GM12878 (cell line): ENCODE measurements around the gene SLC2A9. TPM values are rescaled to one million over a fixed set of nuclear protein-coding genes. Genes with fewer than 3 reads are reported as not detected.

ENCODE experiments used
- ATAC-seq: fragments of 200-7000 bp; cut with Tn5 transposase; 3 replicates; pipeline ENCODE4 v1.9.1; 2020; ENCODE audit warnings: mild to moderate bottlenecking, moderate library complexity
- BruUV-seq: library from RNA; stranded (reverse); fragments of 400-500 nt; replicated peaks from 2 replicates; lab custom pipeline; 2021; lab: Mats Ljungman, UMichigan
- CTCF ChIA-PET: fragments of 300-600 bp; sonication (Branson Sonifier 250); formaldehyde crosslinking; extraction: SDS; loops from one replicate; lab custom pipeline; 2021; ENCODE audit warnings: inconsistent platforms; lab: Yijun Ruan, JAX
- POLR2A ChIA-PET: fragments of 350-600 bp; formaldehyde crosslinking; extraction: SDS; loops from one replicate; lab custom pipeline; 2021; ENCODE audit warnings: inconsistent platforms; lab: Charles Lee
- RAD21 ChIA-PET: fragments of 300-600 bp; sonication (Branson Sonifier 250); formaldehyde crosslinking; loops from one replicate; lab custom pipeline; 2023; ENCODE audit warnings: antibody characterized with exemption; ENCODE audit not compliant: unreplicated experiment; lab: Charles Lee
- SMC1A ChIA-PET: fragments of 300-600 bp; sonication (Branson Sonifier 250); formaldehyde crosslinking; loops from one replicate; lab custom pipeline; 2023; ENCODE audit not compliant: unreplicated experiment, uncharacterized antibody; lab: Charles Lee
- DNase-seq: peaks from one replicate; pipeline ENCODE4 v3.0.0-alpha.2; 2011; ENCODE audit warnings: low read depth, low spot score
- FAIRE-seq: peaks from 3 replicates; lab custom pipeline; 2011; peaks lifted over from hg19 to GRCh38; lab: Jason Lieb, UNC
- H2AFZ ChIP-seq: 2 replicates; pipeline ENCODE4 v1.6.0; 2011; ENCODE audit warnings: low read depth, low read length, control low read depth; ENCODE audit not compliant: control insufficient read depth
- H3K27ac ChIP-seq: 2 replicates; pipeline ENCODE4 v1.5.1; 2011; ENCODE audit warnings: control low read depth; ENCODE audit not compliant: control insufficient read depth, insufficient read depth
- H3K27me3 ChIP-seq, 2 experiments: replicated peaks in 1 of 2; 2 replicates each; pipeline versions ENCODE4 v1.6.0 to v1.6.1; 2011; ENCODE audit warnings: low read length in 1 of 2; ENCODE audit not compliant: control insufficient read depth in 2 of 2, insufficient read depth in 2 of 2
- H3K36me3 ChIP-seq, 2 experiments: 2 replicates each; pipeline ENCODE4 v1.5.1; 2011; ENCODE audit warnings: low read length in 1 of 2; ENCODE audit not compliant: control insufficient read depth in 2 of 2, insufficient read depth in 2 of 2
- H3K4me1 ChIP-seq: 2 replicates; pipeline ENCODE4 v1.6.1; 2011; ENCODE audit warnings: mild to moderate bottlenecking, low read length, moderate library complexity, mixed read lengths; ENCODE audit not compliant: control insufficient read depth, insufficient read depth
- H3K4me2 ChIP-seq: 2 replicates; pipeline ENCODE4 v1.6.0; 2011; ENCODE audit warnings: control low read depth; ENCODE audit not compliant: control insufficient read depth, insufficient read depth
- H3K4me3 ChIP-seq: fragments of 200-600 bp; sonication (generic); 2 replicates; pipeline ENCODE4 v1.5.1; 2016
- H3K79me2 ChIP-seq: 2 replicates; pipeline ENCODE4 v1.6.0; 2011; ENCODE audit warnings: low read length; ENCODE audit not compliant: control insufficient read depth, insufficient read depth
- H3K9ac ChIP-seq: 2 replicates; pipeline ENCODE4 v1.8.0; 2011; ENCODE audit warnings: low read length, control low read depth, mixed read lengths; ENCODE audit not compliant: control insufficient read depth, insufficient read depth
- H3K9me3 ChIP-seq: replicated peaks from 3 replicates; pipeline ENCODE4 v1.5.1; 2011; ENCODE audit warnings: mild to moderate bottlenecking, low read length; ENCODE audit not compliant: control insufficient read depth, insufficient read depth
- H4K20me1 ChIP-seq: 2 replicates; pipeline ENCODE4 v1.6.0; 2011; ENCODE audit not compliant: control insufficient read depth, insufficient read depth
- BRCA1 ChIP-seq: IDR thresholded peaks from 2 replicates; pipeline ENCODE4 v1.6.1; 2011; ENCODE audit warnings: low read depth, low read length, improper control_type of control experiment
- SPI1 ChIP-seq: IDR thresholded peaks from 2 replicates; pipeline ENCODE4 v1.6.1; 2011; ENCODE audit warnings: low read depth, mild to moderate bottlenecking, low read length, moderate library complexity, borderline replicate concordance; ENCODE audit not compliant: insufficient read depth
- SREBF1 ChIP-seq: IDR thresholded peaks from 2 replicates; pipeline ENCODE4 v1.6.1; 2012; ENCODE audit warnings: mild to moderate bottlenecking, low read length
- SUPT20H ChIP-seq: IDR thresholded peaks from 2 replicates; pipeline ENCODE4 v1.6.1; 2011; ENCODE audit warnings: low read depth, mild to moderate bottlenecking, low read length, moderate library complexity, borderline replicate concordance; ENCODE audit not compliant: control insufficient read depth
- WGBS: methylation state at CpG from one replicate; pipeline ENCODE4 v1.1.6; 2016; ENCODE audit warnings: low lambda C conversion rate; ENCODE audit not compliant: insufficient replicate concordance, insufficient coverage; ENCODE audit errors: missing lambda C conversion rate; 5-methylcytosine and 5-hydroxymethylcytosine counted together
- in situ Hi-C: fragments of 300-500 bp; cut with MboI; formaldehyde crosslinking; loops from 9 replicates; pipeline ENCODE4 v1.14.3; 2018; ENCODE audit warnings: mixed read lengths
- intact Hi-C: fragments of 100-400 bp; cut with micrococcal nuclease; formaldehyde crosslinking; loops from one replicate; pipeline ENCODE4 v1.14.2; 2022; ENCODE audit not compliant: unreplicated experiment
- polyA plus RNA-seq, 11 experiments: library from polyadenylated mRNA; depleted of rRNA in 4 of 11; unstranded in 6 of 11; stranded (reverse) in 5 of 11; fragments of >200 nt; fragmentation: Nextera tagmentation in 4 of 11; fragmentation: Illumina TruSeq in 1 of 11; extraction: Ambion mirVana in 4 of 11; extraction: Trizol in 1 of 11; gene quantifications; 1 replicate in 1 of 11; 2 replicates in 10 of 11; pipeline versions ENCODE4 v1.2.1 to v1.2.3, GENCODE V29; 2011 to 2016; ENCODE audit warnings: inconsistent platforms in 2 of 11, missing spikeins in 2 of 11, low read depth in 1 of 11
- total RNA-seq, 4 experiments: library from RNA; depleted of rRNA in 3 of 4; stranded (reverse); fragments of >200 nt in 3 of 4; fragmentation: Illumina TruSeq in 1 of 4; extraction: Trizol in 1 of 4; gene quantifications; 2 replicates each; pipeline versions ENCODE4 v1.2.1 to v1.2.3, GENCODE V29; 2013 to 2021

The SLC2A9 gene
- total and polyA plus RNA-seq, 10 of the 15 experiments (the other 5 are each of a cell fraction or from before 2014, with no cell fraction given) = 0.28 to 2.8 (median 1.2) TPM

GRCh38 chr4:10023806-10024205, 2.5 kb upstream of the SLC2A9 start:
- H3K79me2 ChIP-seq = no peaks in the 10 kb centered on the region
- SMC1A ChIA-PET = interaction anchor here (1.7 to 1.9 kb wide), 2 partner anchors 9 to 16 kb away, joined by 4 to 7 read pairs; no protein-coding TSS in a partner anchor
- intact Hi-C loops (no loop called here), in situ Hi-C loops (loop anchor here (10.0 kb wide), 1 partner anchor 489 kb away; no protein-coding TSS in a partner anchor)
- no peak overlapping the region for H2AFZ ChIP-seq
- no peak for FAIRE-seq
- no peak overlapping the region for H3K4me2 ChIP-seq
- H3K9ac ChIP-seq = no peak overlapping the region
- H3K27ac ChIP-seq = no peak overlapping the region
- CTCF ChIA-PET = interaction anchor here (1.1 to 10.0 kb wide), 2 partner anchors 8 to 66 kb away, joined by 3 to 47 read pairs; no protein-coding TSS in a partner anchor
- H3K4me1 ChIP-seq = peaks cover 12% of the 10 kb centered on the region
- no peaks in the 10 kb centered on the region for H3K9me3 ChIP-seq
- POLR2A ChIA-PET = no interaction called here
- no peak for ATAC-seq
- no peaks in the 10 kb centered on the region for H4K20me1 ChIP-seq
- DNase-seq = no peak
- RAD21 ChIA-PET = interaction anchor here (1.3 kb wide), 1 partner anchor 9 kb away, joined by 6 read pairs; no protein-coding TSS in a partner anchor
- H3K27me3 ChIP-seq = no peaks in the 10 kb centered on the region; a peak in 1 of 4 replicates
- BruUV-seq = no TSS peak
- TF ChIP-seq BRCA1 = no peak
- no peak for TF ChIP-seq SUPT20H
- no peaks in the 10 kb centered on the region for H3K36me3 ChIP-seq
- 16% methylated on average over 7 of the region's 7 CpGs for WGBS
- H3K4me3 ChIP-seq = no peak overlapping the region

DNA sequence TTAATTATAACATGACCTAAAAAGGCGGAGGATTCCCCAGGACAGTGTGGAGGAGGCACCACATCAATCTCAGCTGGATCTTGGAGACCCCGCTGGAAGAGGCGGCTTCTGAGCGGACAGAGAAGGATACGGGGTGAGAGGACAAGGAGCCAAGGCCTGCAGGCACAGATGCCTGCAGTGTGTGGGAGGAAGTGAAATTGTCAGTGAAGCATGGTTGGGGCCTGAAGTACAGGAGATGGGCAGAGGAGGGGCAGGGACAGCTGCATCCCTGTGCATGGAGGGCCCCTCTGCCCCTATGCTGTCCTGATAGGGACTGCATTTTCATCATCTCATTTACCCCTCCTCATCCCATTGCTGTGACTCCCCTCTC, 1.7 kb upstream of the SLC2A9 start:
- ChIA-PET POLR2A (no interaction called here), RAD21 (interaction anchor here (1.3 kb wide), 1 partner anchor 8 kb away, joined by 6 read pairs; no protein-coding TSS in a partner anchor), CTCF (interaction anchor here (0.6 to 10.0 kb wide), 4 partner anchors 8 to 276 kb away, joined by 3 to 47 read pairs (median 4); no protein-coding TSS in a partner anchor), SMC1A (interaction anchor here (1.7 to 1.9 kb wide), 2 partner anchors 8 to 16 kb away, joined by 4 to 7 read pairs; no protein-coding TSS in a partner anchor)
- Histone ChIP-seq H3K27me3 (no peaks in the 10 kb centered on the region; a peak in 1 of 4 replicates), H3K79me2 (no peaks in the 10 kb centered on the region), H2AFZ (no peak overlapping the region), H3K36me3 (no peaks in the 10 kb centered on the region), H3K4me2 (no peak overlapping the region), H3K9me3 (no peaks in the 10 kb centered on the region), H3K9ac (no peak overlapping the region), H4K20me1 (no peaks in the 10 kb centered on the region), H3K27ac (no peak overlapping the region), H3K4me1 (peaks cover 12% of the 10 kb centered on the region), H3K4me3 (no peak overlapping the region)
- DNase-seq = no peak
- 64% methylated on average over 5 of the region's 5 CpGs for whole genome bisulfite sequencing
- ATAC-seq = no peak
- intact Hi-C loops = no loop called here
- TF ChIP-seq SREBF1 (no peak), SPI1 (peak; percentile 77)
- no TSS peak for BruUV-seq
- no peak for FAIRE-seq
- in situ Hi-C loops = loop anchor here (10.0 kb wide), 1 partner anchor 488 kb away; no protein-coding TSS in a partner anchor
